H1 (cell line): ENCODE results near the gene KLF12. TPM values are rescaled to one million over a fixed set of nuclear protein-coding genes. Genes with fewer than 3 reads are reported as not detected.

Experiments used
- ATF2 ChIP-seq: IDR thresholded peaks from 2 replicates; pipeline ENCODE4 v1.6.1; 2012; ENCODE audit warnings: low read length, inconsistent platforms
- CHD7 ChIP-seq: fragments of 300-600 bp; sonication (generic); IDR thresholded peaks from 2 replicates; pipeline ENCODE4 v1.7.1; 2012; ENCODE audit warnings: low read length, moderate library complexity, mild to moderate bottlenecking, inconsistent platforms; ENCODE audit not compliant: insufficient replicate concordance
- EP300 ChIP-seq, 2 experiments: IDR thresholded peaks; 1 replicate in 1 of 2; 2 replicates in 1 of 2; pipeline ENCODE4 v1.6.1; 2011 to 2012; ENCODE audit warnings: low read depth in 2 of 2, low read length in 2 of 2, mild to moderate bottlenecking in 2 of 2, borderline replicate concordance in 1 of 2, inconsistent platforms in 1 of 2, moderate library complexity in 1 of 2
- polyA plus RNA-seq, 7 experiments: library from polyadenylated mRNA; depleted of rRNA in 3 of 7; stranded (reverse) in 5 of 7; unstranded in 2 of 7; fragments of >200 nt in 5 of 7; fragments of 200-250 nt in 2 of 7; gene quantifications; 1 replicate in 5 of 7; 2 replicates in 1 of 7; 4 replicates in 1 of 7; pipeline versions ENCODE4 v1.2.1 to v1.2.3, GENCODE V29; 2011 to 2013; ENCODE audit warnings: missing spikeins in 2 of 7, mixed read lengths in 2 of 7
- total RNA-seq: library from RNA; stranded (reverse); fragmentation: NEBNext Ultra II Directional; extraction: Animal tissue kit (Norgen Biotek cat#: 25700); gene quantifications from 2 replicates; pipeline ENCODE4 v1.2.1, GENCODE V29; 2021

KLF12 gene
- total and polyA plus RNA-seq, 2 of the 8 experiments (the other 6 are each of a cell fraction or from before 2014, with no cell fraction given), result 6.6 to 12.1 TPM

- TF ChIP-seq CHD7, result no peak
- TF ChIP-seq EP300 (IDR thresholded peaks at IDR 0.05; ENCODE audit: borderline replicate concordance in 1 of 2, low read depth in 2 of 2, low read length in 2 of 2), result no peak
- no peak for TF ChIP-seq ATF2
Measured at GRCh38 chr13:74145249-74145975, 11.2 kb upstream of the KLF12 start (continued).
